ENCODE data around the gene DNTTIP2. TPM values are rescaled to one million over a fixed set of nuclear protein-coding genes. Genes with fewer than 3 reads are reported as not detected.

DNTTIP2 gene
- total RNA-seq, 1 experiment from 2014 or later = 66.1 TPM

- RAD21 ChIA-PET (ENCODE audit: low non-redundant PET in 1 of 2, low total read pairs in 2 of 2, uncharacterized antibody in 2 of 2, unreplicated experiment in 2 of 2) = no interaction called here
- Histone ChIP-seq H4K20me1 (ENCODE audit: insufficient read depth) (no peaks in the 10 kb centered on the region), H3K4me3 (replicated peaks in 1 of 2; ENCODE audit: low read depth in 1 of 2, low read length in 2 of 2) (no peak overlapping the region), H3K9me2 (ENCODE audit: insufficient read depth) (no peaks in the 10 kb centered on the region), H3K27me3 (ENCODE audit: insufficient read depth, low read length) (no peaks in the 10 kb centered on the region), H3K4me1 (ENCODE audit: control insufficient read depth in 1 of 2, insufficient read depth in 2 of 2, low read length in 2 of 2) (peaks cover 3 to 25% of the 10 kb centered on the region in 2 experiments; a peak in 2 of 4 replicates), H3K4me2 (ENCODE audit: low read length) (no peak overlapping the region), H3K9ac (ENCODE audit: low read length) (no peak overlapping the region), H2AFZ (ENCODE audit: low read depth, low read length, poor library complexity, severe bottlenecking) (no peak overlapping the region), H3K79me2 (ENCODE audit: insufficient read depth, low read length) (no peaks in the 10 kb centered on the region), H3K27ac (ENCODE audit: low read depth, low read length) (no peak overlapping the region), H3K36me3 (ENCODE audit: control insufficient read depth in 1 of 2, insufficient read depth in 2 of 2, low read length in 2 of 2) (no peaks in the 10 kb centered on the region), H3K9me3 (ENCODE audit: control insufficient read depth in 1 of 2, insufficient read depth in 1 of 2, low read depth in 1 of 2, low read length in 2 of 2) (no peaks in the 10 kb centered on the region)
- TF ChIP-seq FOSL1 (IDR thresholded peaks at IDR 0.05; ENCODE audit: low read depth) = no peak
- no peak for TF ChIP-seq SP1 (IDR thresholded peaks at IDR 0.05; ENCODE audit: low read depth)
- TF ChIP-seq ZFX (IDR thresholded peaks at IDR 0.05) = no peak
- TF ChIP-seq RAD21 (IDR thresholded peaks at IDR 0.05; ENCODE audit: low read depth) = no peak
- no peak for TF ChIP-seq TCF7L2 (IDR thresholded peaks at IDR 0.05; ENCODE audit: borderline replicate concordance, extremely low read depth, insufficient read depth, insufficient read length)
- CTCF ChIA-PET = interaction anchor here (1.2 to 3.8 kb wide), 2 partner anchors 13 to 210 kb away, joined by 3 to 83 read pairs; no protein-coding TSS in a partner anchor
- no TSS peak for BruUV-seq (replicated peaks)
- POLR2A ChIA-PET = no interaction called here
- intact Hi-C loops (cut with micrococcal nuclease) = no loop called here
- ATAC-seq = no peak
- no peak for DNase-seq (ENCODE audit: low read depth, low spot score)
Measured at GRCh38 chr1:93841771-93842170, 37.2 kb downstream of the DNTTIP2 start.

- Histone ChIP-seq H3K9me3 (ENCODE audit: control insufficient read depth in 1 of 2, insufficient read depth in 1 of 2, low read depth in 1 of 2, low read length in 2 of 2) (no peaks in the 10 kb centered on the region), H3K9ac (ENCODE audit: low read length) (no peak overlapping the region), H3K9me2 (ENCODE audit: insufficient read depth) (no peaks in the 10 kb centered on the region), H3K4me1 (ENCODE audit: control insufficient read depth in 1 of 2, insufficient read depth in 2 of 2, low read length in 2 of 2) (peaks cover 3 to 21% of the 10 kb centered on the region in 2 experiments; a peak in 2 of 4 replicates), H3K36me3 (ENCODE audit: control insufficient read depth in 1 of 2, insufficient read depth in 2 of 2, low read length in 2 of 2) (no peaks in the 10 kb centered on the region), H2AFZ (ENCODE audit: low read depth, low read length, poor library complexity, severe bottlenecking) (no peak overlapping the region), H3K27me3 (ENCODE audit: insufficient read depth, low read length) (no peaks in the 10 kb centered on the region), H3K27ac (ENCODE audit: low read depth, low read length) (no peak overlapping the region), H3K4me2 (ENCODE audit: low read length) (no peak overlapping the region), H3K4me3 (replicated peaks in 1 of 2; ENCODE audit: low read depth in 1 of 2, low read length in 2 of 2) (no peak overlapping the region), H3K79me2 (ENCODE audit: insufficient read depth, low read length) (no peaks in the 10 kb centered on the region), H4K20me1 (ENCODE audit: insufficient read depth) (no peaks in the 10 kb centered on the region)
- ChIA-PET RAD21 (ENCODE audit: low non-redundant PET in 1 of 2, low total read pairs in 2 of 2, uncharacterized antibody in 2 of 2, unreplicated experiment in 2 of 2) (no interaction called here), POLR2A (no interaction called here), CTCF (no interaction called here)
- intact Hi-C loops (cut with micrococcal nuclease) = no loop called here
- BruUV-seq (replicated peaks) = no TSS peak
- no peak for ATAC-seq
- TF ChIP-seq EZH2 (IDR thresholded peaks at IDR 0.05) = no peak
- TF ChIP-seq CBX3 (IDR thresholded peaks at IDR 0.05; ENCODE audit: low read depth) = no peak
- TF ChIP-seq REST (IDR thresholded peaks at IDR 0.05; ENCODE audit: low read depth) = no peak
- TF ChIP-seq ELF1 (IDR thresholded peaks at IDR 0.05; ENCODE audit: borderline replicate concordance, low read depth) = no peak
- TF ChIP-seq YY1 (IDR thresholded peaks at IDR 0.05; ENCODE audit: extremely low read depth, insufficient replicate concordance, low read depth, low read length) = no peak
- TF ChIP-seq SRF (IDR thresholded peaks at IDR 0.05; ENCODE audit: low read depth) = no peak
- no peak for TF ChIP-seq CEBPB (IDR thresholded peaks at IDR 0.05; ENCODE audit: low read depth)
- TF ChIP-seq POLR2A (IDR thresholded peaks at IDR 0.05; ENCODE audit: borderline replicate concordance, extremely low read depth, insufficient read depth, insufficient read length) = no peak
- no peak for DNase-seq (ENCODE audit: low read depth, low spot score)
Measured at GRCh38 chr1:93840956-93841482, 38.0 kb downstream of the DNTTIP2 start.

Data from HCT116 (cell line).